ENCODE data around the gene ESPN.

ESPN gene

GRCh38 chr1:6466751-6467150 is 42.2 kb downstream of the ESPN start:
- DNase-seq: no peak

DNA sequence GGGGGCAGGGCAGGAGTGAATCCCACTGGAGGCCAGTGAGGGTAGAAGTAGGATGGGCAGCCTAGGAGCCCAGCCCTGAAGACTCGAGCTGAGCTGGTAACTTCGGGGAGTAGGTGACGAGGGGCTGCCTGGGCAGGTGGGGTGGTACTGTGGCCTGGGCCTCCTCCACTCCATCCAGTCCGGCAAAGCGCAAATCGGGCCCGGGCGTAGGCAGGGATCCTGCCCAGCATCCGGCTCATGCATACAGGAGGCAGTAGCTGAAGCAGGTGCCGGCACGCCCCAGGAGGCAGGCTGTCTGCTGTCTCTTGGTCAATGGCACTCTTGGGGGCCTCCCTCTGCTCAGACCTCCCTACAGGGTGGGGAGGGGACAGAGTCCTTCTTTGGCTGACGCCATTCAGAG is 42.6 kb downstream of the ESPN start:
- no peak for DNase-seq

GRCh38 chr1:6467744-6468688 is 43.4 kb downstream of the ESPN start:
- DNase-seq: no peak

DNA sequence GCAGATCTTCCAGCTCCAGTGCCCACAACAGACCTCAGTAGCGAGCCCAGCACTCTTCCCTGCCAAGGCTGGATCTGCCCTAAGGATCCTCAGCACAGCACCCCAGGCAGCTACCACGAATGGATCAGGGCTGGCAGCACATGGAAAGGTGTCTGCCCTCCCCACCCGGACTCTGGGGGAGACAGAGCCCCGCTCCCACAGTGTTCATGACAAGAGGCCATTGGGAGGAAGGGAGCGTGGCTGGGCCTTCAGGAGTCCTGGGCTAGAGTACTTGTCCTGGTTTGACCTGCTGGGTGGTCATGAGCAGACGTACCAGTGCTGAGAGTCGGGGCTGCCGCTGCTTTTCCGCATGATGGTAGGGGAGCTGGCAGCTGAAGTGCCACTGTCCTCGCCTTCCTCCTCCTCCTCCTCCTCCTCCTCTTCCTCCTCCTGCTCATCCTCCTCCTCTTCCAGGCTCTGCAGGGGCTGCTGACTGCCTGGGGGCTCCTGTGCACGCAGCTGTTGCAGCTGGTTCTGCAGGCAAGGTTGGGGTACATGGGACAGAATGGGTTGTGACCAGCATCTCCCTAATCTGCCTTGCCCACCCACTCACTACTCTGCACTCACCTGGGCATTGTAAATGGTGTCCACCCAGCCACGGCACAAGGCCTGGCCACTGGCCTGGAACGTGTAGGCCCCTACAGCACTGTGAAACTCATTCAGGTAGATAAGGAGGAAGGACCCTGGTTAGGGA is 44.3 kb downstream of the ESPN start:
- no peak for DNase-seq

DNA sequence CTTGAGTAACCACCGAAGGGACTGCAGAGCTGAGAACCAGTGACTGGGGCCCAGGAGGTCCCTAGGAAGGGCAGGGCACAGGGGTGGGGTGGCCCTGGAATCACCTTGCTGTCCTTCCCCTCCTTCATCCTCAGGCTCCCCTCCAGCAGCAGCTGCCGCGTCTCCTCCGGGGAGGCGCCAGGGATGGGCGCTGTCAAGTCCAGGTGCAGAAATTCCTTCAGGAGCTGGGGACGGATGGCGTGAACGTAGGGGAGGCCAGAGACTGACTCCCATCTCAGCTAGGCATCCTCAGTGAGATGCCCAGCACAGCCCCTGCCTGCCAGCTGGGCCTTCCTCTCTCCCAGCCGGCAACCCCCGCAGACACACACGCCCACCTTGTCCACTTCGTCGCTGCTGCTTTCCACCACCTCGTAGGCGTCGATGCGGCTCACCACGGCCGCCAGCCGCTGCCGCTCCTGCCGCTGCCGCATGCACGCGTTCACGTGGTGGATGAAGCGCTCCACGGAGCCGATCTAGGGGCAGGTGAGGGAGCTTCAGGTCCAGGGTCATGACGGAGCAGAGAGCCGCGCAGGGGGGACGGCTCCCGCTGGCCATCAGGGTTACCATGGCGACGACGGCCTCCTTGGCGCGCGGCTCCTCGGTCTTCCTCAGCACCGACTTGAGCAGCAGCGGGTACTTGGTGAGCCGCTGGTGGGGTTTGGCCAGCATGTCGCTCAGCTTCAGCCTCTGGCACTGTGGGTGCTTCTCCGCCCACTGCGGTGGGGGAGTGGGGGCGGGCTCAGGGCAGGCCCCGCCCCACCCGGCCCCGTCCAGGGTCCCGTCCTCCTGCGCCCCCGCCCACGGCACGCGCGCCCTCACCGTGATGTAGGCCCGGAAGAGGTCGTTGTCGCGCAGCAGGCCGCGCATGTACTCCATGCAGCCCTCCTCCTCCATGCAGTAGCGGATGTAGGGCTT is 45.8 kb downstream of the ESPN start:
- DNase-seq: no peak

DNA sequence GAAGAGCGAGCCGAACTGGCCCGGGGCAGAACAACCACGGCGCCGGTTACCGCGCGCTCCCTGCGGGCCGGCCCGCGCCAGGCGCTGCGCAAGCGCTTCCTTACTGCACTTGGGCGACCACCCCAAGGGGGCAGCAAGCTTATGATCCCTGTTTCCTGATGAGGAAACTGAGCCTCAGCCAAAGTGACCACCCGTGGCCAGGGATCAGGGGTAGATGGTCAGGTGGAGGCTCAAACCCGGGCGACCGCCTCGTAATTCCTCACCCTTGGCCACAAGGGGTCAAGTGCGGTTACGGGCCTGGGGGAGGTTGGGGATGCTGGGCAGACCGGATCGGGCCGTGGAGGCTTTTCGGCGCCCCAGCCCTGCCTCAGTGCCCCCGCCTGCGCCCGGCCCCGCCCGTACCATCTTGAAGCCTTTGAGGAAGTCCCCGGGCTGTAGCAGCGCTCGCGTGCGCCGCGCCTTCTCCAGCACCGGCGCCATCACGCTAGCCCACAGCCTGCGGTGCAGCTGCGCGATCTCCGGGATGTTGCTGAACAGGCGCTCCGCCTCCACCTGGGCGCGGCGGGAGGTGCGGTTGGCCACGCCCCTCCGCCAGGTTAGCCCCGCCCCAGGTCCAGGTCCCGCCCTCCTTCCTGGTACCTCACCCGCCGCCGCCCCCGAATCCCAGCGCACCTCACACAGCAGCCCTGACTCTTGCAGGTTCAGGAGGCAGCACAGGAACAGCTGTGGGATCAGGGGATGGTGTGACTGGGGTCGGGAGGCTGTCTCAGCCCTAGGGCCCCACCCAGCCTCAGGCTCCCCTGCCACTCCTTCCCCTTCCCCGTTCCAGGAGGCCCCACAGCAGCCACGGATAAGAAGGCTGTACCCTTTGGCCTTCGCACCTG is 46.8 kb downstream of the ESPN start:
- DNase-seq: no peak

DNA sequence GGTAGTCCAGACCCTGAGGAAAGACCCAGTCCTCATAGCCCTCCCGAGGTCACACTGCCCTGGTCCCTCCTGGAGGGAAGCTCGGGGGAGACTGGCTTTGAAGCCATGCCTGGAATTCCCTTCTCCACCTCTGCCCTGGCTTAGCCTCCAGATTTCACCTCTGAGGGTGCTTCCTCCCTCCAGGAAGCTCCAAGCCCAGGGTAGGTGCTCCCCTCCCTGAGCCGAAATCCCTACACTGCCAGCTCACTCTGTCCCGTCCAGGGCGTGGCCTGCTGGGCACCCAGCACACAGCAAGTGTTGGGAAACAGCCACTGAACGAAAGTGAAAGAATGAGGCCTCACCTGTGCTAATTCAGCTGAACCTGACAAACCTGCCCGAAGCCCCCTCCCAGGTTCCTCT is 47.4 kb downstream of the ESPN start:
- DNase-seq: no peak

- no peak for DNase-seq
Observed at GRCh38 chr1:6472391-6472790, 47.8 kb downstream of the ESPN start.

GRCh38 chr1:6473156-6473555 is 48.6 kb downstream of the ESPN start:
- DNase-seq: no peak

- DNase-seq: peak; percentile 87
Observed at GRCh38 chr1:6473974-6474814, 49.6 kb downstream of the ESPN start.

DNA sequence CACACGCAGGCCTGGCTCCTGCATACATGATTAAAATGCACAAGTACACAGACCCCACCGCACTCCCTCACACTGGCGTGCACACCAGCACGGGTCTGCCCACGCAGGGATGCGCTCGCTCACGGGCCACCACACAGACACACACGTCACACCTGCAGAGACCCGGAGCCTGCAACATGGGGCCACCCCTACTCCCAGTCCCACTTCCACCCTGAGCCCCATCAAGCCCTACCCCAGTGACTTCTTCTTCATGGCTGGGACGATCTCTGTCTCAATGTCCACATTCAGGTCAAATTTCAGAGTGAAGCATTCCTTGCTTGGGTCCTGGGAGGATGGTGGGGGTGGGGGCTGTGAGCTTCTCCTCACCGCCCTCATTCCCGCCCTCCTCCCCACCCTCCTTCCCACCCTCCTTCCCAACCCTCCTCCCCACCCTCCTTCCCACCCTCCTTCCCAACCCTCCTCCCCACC is 50.3 kb downstream of the ESPN start:
- DNase-seq: no peak

DNA sequence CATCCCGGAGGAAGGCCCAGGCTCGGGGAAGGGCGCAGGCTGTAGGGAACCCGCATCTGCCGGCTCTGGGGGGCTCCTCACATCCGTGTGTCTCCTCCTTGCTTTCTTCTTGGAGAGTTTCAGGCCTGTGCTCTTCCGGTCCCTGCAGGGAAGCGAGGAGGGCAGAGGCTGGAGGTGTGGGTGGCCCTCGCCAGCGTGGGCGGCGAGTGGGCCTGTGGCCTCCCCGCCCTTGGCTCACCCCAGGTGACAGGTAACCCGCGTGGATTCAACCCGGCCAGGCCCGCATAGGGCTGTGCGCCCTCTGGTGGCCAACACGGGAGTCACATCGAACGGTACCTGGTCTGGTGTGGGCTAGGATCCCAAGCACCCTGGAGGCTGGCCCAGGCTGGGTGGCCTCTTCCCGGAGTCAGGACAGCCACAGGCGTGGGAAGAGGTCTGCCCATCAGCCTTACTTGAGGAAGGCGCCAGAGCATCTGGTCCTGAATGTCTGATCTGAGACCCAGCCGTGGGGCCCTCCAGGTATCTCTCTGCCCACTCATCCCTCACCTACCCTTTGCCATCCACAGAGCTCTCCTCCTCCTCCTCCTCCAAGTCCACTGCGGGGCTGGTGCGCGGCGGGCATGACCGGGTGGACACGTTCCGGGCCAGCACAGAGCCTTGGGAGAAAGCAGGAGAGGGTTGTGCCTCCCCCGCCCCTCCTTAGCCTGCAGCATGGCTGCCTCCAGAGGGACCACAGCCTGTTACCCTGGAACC is 51.0 kb downstream of the ESPN start:
- peak; percentile 45 for DNase-seq

- no peak for DNase-seq
Observed at GRCh38 chr1:6476483-6476882, 51.9 kb downstream of the ESPN start.

GRCh38 chr1:6477039-6477820 is 52.7 kb downstream of the ESPN start:
- no peak for DNase-seq

- no peak for DNase-seq
Observed at GRCh38 chr1:6481820-6482219, 57.2 kb downstream of the ESPN start.

- peak; percentile 29 for DNase-seq
Observed at GRCh38 chr1:6483017-6483760, 58.6 kb downstream of the ESPN start.

DNA sequence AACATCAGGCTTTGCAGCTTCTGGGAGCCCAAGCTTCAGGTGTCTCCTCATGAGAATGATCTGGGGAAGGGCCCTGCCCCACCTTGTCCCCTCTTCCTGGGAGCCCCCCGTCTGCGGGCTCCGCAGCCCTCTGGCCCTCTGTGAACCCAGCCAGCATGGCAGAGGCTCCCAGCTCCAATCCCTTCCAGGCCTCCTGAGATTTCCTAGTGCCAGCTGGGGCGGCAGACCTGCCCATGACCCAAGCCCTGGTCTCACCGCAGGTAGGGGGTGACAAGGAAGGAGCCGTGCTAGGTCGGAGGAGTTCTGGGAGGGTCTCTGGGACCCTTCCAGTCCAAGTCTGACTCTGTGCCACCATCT is 59.2 kb downstream of the ESPN start:
- no peak for DNase-seq

GRCh38 chr1:6484826-6485167 is 60.2 kb downstream of the ESPN start:
- DNase-seq: no peak
